ENCODE measurements around the gene EN1. TPM values are rescaled to one million over a fixed set of nuclear protein-coding genes. Genes with fewer than 3 reads are reported as not detected.

Gene EN1
- total RNA-seq, 4 donors from 2014 or later: not detected

DNA sequence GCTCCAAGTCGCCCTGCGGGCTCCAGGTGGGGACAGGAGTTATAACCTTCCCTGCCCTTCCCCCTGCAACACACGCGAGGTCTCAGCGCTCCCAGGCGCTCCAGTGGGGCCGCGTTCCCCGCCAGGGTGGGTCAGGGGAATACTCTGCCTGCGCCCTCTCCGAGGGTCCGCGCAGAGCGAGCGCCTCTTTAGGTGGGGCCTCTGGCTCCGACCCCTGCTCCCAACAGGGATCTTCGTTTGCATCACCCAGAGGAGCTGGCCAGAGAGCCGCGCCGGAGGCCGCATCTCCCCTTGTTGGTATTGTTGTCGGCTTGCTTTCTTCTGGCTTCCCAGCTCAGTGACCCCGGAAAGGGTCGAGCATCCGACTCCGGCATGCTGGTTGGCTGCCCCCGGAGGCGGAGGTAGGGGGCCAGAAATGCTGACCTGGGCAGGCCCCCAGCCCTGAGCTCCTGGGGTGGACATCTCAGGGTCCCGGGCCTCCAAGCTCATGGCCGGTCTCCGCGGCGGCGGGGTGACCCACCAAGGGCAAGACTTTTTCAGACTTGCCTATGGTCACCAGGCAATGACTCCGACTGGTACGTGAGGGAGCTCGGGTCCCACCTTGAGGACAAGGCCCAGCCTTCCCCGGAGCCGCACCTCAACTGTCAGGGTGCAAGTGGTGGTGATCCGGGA is 11.2 kb upstream of the EN1 start:
- TF ChIP-seq CTCF (IDR thresholded peaks at IDR 0.05) (no peak), POLR2A (IDR thresholded peaks at IDR 0.05) (no peak), POLR2AphosphoS5 (IDR thresholded peaks at IDR 0.05) (no peak), EP300 (IDR thresholded peaks at IDR 0.05; ENCODE audit: low read depth) (no peak)
- intact Hi-C loops (cut with DNase I; ENCODE audit: low total_unique reads) (loop anchor here (1.0 to 5.0 kb wide), 3 partner anchors 638 to 811 kb away; no protein-coding TSS in a partner anchor), in situ Hi-C loops (cut with MboI; ENCODE audit: low pct_ligation_motif_present in 1 of 4, low pct_unique_long_range_greater_than_20kb in 1 of 4, low sequenced_read_pairs in 3 of 4) (loop anchor here (10.0 to 25.0 kb wide), 4 partner anchors 644 to 824 kb away; no protein-coding TSS in a partner anchor)
- peaks cover 97% of the 10 kb centered on the region for H3K27me3 ChIP-seq
- no peak for DNase-seq
- no peaks in the 10 kb centered on the region for H3K36me3 ChIP-seq
- H3K27ac ChIP-seq: no peak overlapping the region
- H3K9me3 ChIP-seq: no peaks in the 10 kb centered on the region
- 7% methylated on average over 22 of the region's 40 CpGs; no CpG with 5 or more reads in 1 of the 2 donors for WGBS, 2 donors (ENCODE audit: low coverage in 1 of 2)
- no peak overlapping the region for H3K4me3 ChIP-seq
- H3K4me1 ChIP-seq: peaks cover 4 to 22% (median 10%) of the 10 kb centered on the region in 4 donors

DNA sequence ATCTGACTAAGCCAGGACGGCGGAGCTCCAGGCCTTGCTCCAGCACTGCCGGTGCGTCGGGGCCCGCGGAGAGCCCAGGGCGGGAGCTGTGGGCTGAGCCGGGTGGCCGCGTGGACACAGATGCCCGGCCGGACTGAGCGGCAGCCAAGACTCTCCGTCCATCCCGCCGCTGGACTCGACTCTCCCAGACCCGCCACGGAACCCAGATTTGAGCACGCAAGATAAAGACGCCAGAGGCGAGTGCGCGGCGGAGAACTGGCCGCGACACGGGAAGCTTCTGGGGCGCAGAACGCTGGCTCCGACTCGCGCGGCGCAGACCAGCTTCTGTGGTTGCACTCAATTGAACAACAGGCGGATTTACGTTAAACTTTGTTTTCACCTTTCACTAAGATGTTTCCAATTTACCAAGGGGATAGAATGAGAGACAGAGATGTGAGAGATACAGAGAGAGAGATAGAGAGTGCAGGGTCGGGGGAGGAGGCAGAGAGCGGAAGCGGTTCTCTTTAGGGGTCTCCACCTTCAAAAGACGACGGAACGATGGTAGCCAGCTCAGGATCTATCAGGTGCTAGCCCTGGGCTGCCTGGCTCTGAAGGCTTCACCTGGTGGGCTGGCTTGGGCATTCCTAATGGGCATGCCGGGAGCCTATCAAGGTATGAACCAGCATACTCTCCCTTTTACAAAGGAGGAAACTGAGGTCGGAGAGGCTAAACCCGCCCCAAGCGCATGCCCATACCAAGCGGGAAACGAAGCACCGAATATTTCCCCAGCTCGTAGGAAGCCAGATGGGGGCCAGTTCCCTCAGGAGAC is 10.4 kb upstream of the EN1 start:
- Histone ChIP-seq H3K4me3 (no peak overlapping the region), H3K27me3 (peaks cover 100% of the 10 kb centered on the region), H3K36me3 (no peaks in the 10 kb centered on the region), H3K9me3 (no peaks in the 10 kb centered on the region), H3K27ac (no peak overlapping the region), H3K4me1 (peaks cover 4 to 22% (median 10%) of the 10 kb centered on the region in 4 donors)
- TF ChIP-seq EP300 (IDR thresholded peaks at IDR 0.05; ENCODE audit: low read depth) (no peak), CTCF (IDR thresholded peaks at IDR 0.05) (no peak)
- 9 to 16% methylated on average over 11 to 52 of the region's 52 CpGs for WGBS, 2 donors (ENCODE audit: low coverage in 1 of 2)
- in situ Hi-C loops (cut with MboI; ENCODE audit: low pct_ligation_motif_present in 1 of 4, low pct_unique_long_range_greater_than_20kb in 1 of 4, low sequenced_read_pairs in 3 of 4): loop anchor here (10.0 to 25.0 kb wide), 4 partner anchors 643 to 823 kb away; no protein-coding TSS in a partner anchor
- DNase-seq: no peak
- intact Hi-C loops (cut with DNase I; ENCODE audit: low total_unique reads): loop anchor here (1.0 to 5.0 kb wide), 3 partner anchors 638 to 811 kb away; no protein-coding TSS in a partner anchor

DNA sequence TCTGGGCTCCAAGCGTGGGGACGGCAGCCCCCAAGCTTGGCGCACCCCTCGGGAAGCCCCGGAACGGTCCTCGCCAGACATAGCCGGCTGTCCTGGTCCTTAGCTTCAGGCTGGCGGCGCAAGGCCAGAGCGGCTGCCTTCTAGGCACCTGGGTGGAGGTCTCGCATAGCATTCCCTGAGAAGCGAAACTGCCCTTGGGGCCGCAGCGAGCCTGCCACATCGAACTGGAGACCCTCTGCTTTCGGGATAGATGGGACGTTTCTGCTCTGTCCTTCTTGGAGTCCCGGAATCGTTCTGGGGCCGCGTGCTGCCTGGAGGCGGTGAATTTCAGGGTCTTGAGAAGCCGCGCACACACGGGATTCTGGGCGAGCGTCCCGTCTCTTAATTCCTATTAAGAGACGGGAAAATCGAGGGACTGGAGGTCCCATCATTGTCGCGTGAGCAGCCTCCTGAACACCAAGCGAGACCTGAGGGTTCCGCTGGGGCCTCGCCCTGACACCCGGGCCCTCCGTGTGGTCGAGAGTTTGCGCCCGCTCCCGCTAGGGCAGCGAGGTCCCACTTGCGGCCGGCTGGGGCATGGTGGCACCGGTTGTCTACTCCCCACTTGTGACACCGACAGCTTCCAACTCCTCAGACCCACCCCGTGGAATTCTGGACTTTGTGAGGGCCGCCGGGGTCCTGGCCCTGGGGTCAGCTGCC is 9.7 kb upstream of the EN1 start:
- no peak for DNase-seq
- 14% methylated on average over 50 of the region's 50 CpGs; no CpG with 5 or more reads in 1 of the 2 donors for WGBS, 2 donors (ENCODE audit: low coverage in 1 of 2)
- Histone ChIP-seq H3K27ac (no peak overlapping the region), H3K36me3 (no peaks in the 10 kb centered on the region), H3K27me3 (peaks cover 100% of the 10 kb centered on the region), H3K9me3 (no peaks in the 10 kb centered on the region), H3K4me3 (no peak overlapping the region), H3K4me1 (peaks cover 4 to 22% (median 10%) of the 10 kb centered on the region in 4 donors)
- intact Hi-C loops (cut with DNase I; ENCODE audit: low total_unique reads): loop anchor here (5.0 kb wide), 2 partner anchors 655 to 810 kb away; no protein-coding TSS in a partner anchor
- TF ChIP-seq EP300 (IDR thresholded peaks at IDR 0.05; ENCODE audit: low read depth) (no peak), POLR2AphosphoS5 (IDR thresholded peaks at IDR 0.05) (peak in 1 of 3 donors; percentile 39)
- in situ Hi-C loops (cut with MboI; ENCODE audit: low pct_ligation_motif_present in 1 of 4, low pct_unique_long_range_greater_than_20kb in 1 of 4, low sequenced_read_pairs in 3 of 4): loop anchor here (10.0 to 25.0 kb wide), 4 partner anchors 642 to 822 kb away; no protein-coding TSS in a partner anchor

DNA sequence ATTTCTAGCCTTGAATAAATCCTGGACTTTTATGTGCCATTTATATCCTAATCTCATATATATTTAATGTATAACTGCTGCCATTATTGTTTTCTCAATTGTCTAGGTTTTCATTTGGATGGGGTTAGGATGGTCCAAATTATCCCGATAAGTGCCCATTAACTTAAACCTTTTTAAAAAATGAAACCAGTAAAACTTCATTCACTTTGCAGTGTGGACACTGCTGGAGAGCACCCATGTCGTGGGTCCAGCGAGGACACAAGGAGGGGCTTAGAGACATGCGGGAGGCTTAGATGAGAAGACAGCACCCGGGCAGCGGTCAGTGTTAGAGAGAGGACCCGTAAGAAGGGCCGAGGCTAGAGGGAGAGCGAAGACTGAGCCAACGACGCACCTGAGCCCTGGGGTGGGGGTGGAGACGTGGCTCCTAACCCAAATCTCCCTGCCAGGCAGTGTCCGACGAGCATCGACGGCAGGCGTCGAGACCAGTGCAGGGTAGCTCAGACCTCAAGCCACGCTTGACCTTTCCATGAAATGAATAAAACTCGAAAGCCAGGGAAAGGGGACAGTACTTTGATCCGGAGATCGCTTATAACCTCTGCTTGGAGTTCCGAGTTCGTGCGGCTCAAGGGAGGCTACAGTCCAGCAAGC is 9.0 kb upstream of the EN1 start:
- H3K36me3 ChIP-seq: no peaks in the 10 kb centered on the region
- H3K27ac ChIP-seq: no peak overlapping the region
- H3K9me3 ChIP-seq: no peaks in the 10 kb centered on the region
- 13 to 48% methylated on average over 2 to 25 of the region's 25 CpGs for WGBS, 2 donors (ENCODE audit: low coverage in 1 of 2)
- H3K4me1 ChIP-seq: peaks cover 4 to 22% (median 10%) of the 10 kb centered on the region in 4 donors
- no peak for TF ChIP-seq CTCF (IDR thresholded peaks at IDR 0.05)
- TF ChIP-seq POLR2A (IDR thresholded peaks at IDR 0.05): no peak
- TF ChIP-seq EP300 (IDR thresholded peaks at IDR 0.05; ENCODE audit: low read depth): no peak
- peak overlapping the region in 1 of 4 donors; percentile 14 for H3K4me3 ChIP-seq
- intact Hi-C loops (cut with DNase I; ENCODE audit: low total_unique reads): loop anchor here (5.0 kb wide), 2 partner anchors 654 to 809 kb away; no protein-coding TSS in a partner anchor
- in situ Hi-C loops (cut with MboI; ENCODE audit: low pct_ligation_motif_present in 1 of 4, low pct_unique_long_range_greater_than_20kb in 1 of 4, low sequenced_read_pairs in 3 of 4): loop anchor here (10.0 to 25.0 kb wide), 4 partner anchors 642 to 822 kb away; no protein-coding TSS in a partner anchor
- DNase-seq: no peak
- peaks cover 100% of the 10 kb centered on the region for H3K27me3 ChIP-seq

Measured in transverse colon (tissue), 4 donors.